GM12891 (cell line): ENCODE results near the gene SKIL.

ENCODE experiments used
- POLR2A ChIP-seq: IDR thresholded peaks from 2 replicates; pipeline ENCODE4 v1.6.1; 2011; ENCODE audit warnings: low read depth, low read length, control low read depth
- POLR2AphosphoS5 ChIP-seq: IDR thresholded peaks from 2 replicates; pipeline ENCODE4 v1.6.1; 2011; ENCODE audit warnings: low read depth, low read length, control low read depth
- SPI1 ChIP-seq: IDR thresholded peaks from 2 replicates; pipeline ENCODE4 v1.6.1; 2011; ENCODE audit warnings: low read depth, low read length, control low read depth
- TAF1 ChIP-seq: IDR thresholded peaks from 2 replicates; pipeline ENCODE4 v1.6.1; 2011; ENCODE audit warnings: low read depth, low read length, control low read depth

DNA sequence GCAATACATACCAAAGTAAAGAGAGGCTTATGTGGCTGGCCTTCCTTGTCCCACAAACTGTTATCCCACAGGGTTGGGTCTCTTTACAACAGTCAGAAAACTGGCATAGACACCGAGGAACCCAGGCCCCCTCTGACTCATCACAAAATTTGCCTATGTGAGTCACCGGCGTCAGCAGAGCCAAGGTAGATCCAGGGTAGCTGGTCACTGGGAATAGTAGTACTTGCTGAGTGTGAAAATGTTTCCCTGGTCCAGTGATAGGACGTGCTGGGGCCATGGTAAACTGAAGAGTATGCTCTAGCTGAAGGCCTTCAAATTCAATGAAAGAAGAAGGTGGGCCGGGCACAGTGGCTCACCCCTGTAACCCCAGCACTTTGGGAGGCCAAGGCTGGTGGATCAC, 27.1 kb upstream of the SKIL start:
- TF ChIP-seq TAF1 (no peak), POLR2AphosphoS5 (no peak), POLR2A (no peak), SPI1 (no peak)
